HCT116 (cell line): ENCODE data around the gene SDC3. TPM values are rescaled to one million over a fixed set of nuclear protein-coding genes. Genes with fewer than 3 reads are reported as not detected.

Experiments
- ATAC-seq: fragments of 200-7000 bp; cut with Tn5 transposase; 2 replicates; pipeline ENCODE4 v1.9.1; 2020; ENCODE audit warnings: mild to moderate bottlenecking, moderate library complexity
- BruUV-seq: library from RNA; stranded (reverse); fragments of 400-500 nt; replicated peaks from 2 replicates; lab custom pipeline; 2021; lab: Mats Ljungman, UMichigan
- CTCF ChIA-PET: fragments of 300-600 bp; sonication (Branson Sonifier 250); formaldehyde crosslinking; loops from one replicate; lab custom pipeline; 2021; ENCODE audit warnings: antibody characterized with exemption; lab: Charles Lee
- POLR2A ChIA-PET: fragments of 300-600, 350-600 bp; sonication (Branson Sonifier 250); formaldehyde crosslinking; loops from one replicate; lab custom pipeline; 2021; ENCODE audit warnings: antibody characterized with exemption; lab: Charles Lee
- RAD21 ChIA-PET, 2 experiments: fragments of 300-600 bp; sonication (Branson Sonifier 250); formaldehyde crosslinking; loops; one replicate each; lab custom pipeline; 2023; ENCODE audit warnings: low total read pairs in 2 of 2; ENCODE audit not compliant: uncharacterized antibody in 2 of 2, unreplicated experiment in 2 of 2, low non-redundant PET in 1 of 2; lab: Charles Lee
- DNase-seq: peaks from one replicate; pipeline ENCODE4 v3.0.0-alpha.2; 2010; ENCODE audit warnings: low read depth, low spot score
- H2AFZ ChIP-seq: fragments of 200-600 bp; shearing (Covaris generic), sonication (generic); 2 replicates; pipeline ENCODE4 v1.6.1; 2017; ENCODE audit warnings: low read depth, mixed run types, mixed read lengths, antibody characterized with exemption, low read length; ENCODE audit not compliant: poor library complexity, severe bottlenecking
- H3K27ac ChIP-seq: 2 replicates; pipeline ENCODE4 v1.5.1; 2012; ENCODE audit warnings: low read depth, low read length
- H3K27me3 ChIP-seq: fragments of 200-600 bp; sonication (generic); 2 replicates; pipeline ENCODE4 v1.6.1; 2016; ENCODE audit warnings: mixed run types, low read length, mixed read lengths; ENCODE audit not compliant: insufficient read depth
- H3K36me3 ChIP-seq, 2 experiments: fragments of 200-500 bp in 1 of 2; fragments of 200-600 bp in 1 of 2; sonication (Bioruptor generic) in 1 of 2; sonication (generic) in 1 of 2; 2 replicates each; pipeline versions ENCODE4 v1.5.1 to v1.6.1; 2014 to 2016; ENCODE audit warnings: low read length in 2 of 2, inconsistent platforms in 1 of 2, mixed read lengths in 1 of 2, mixed run types in 1 of 2; ENCODE audit not compliant: insufficient read depth in 2 of 2, control insufficient read depth in 1 of 2
- H3K4me1 ChIP-seq, 2 experiments: fragments of 200-600 bp in 1 of 2; sonication (generic) in 1 of 2; 2 replicates each; pipeline versions ENCODE4 v1.5.1 to v1.6.1; 2012 to 2017; ENCODE audit warnings: low read length in 2 of 2, inconsistent platforms in 1 of 2, mild to moderate bottlenecking in 1 of 2, mixed read lengths in 1 of 2, mixed run types in 1 of 2, moderate library complexity in 1 of 2; ENCODE audit not compliant: insufficient read depth in 2 of 2, control insufficient read depth in 1 of 2
- H3K4me2 ChIP-seq: fragments of 200-600 bp; sonication (generic); 2 replicates; pipeline ENCODE4 v1.6.1; 2017; ENCODE audit warnings: mixed run types, low read length, mixed read lengths
- H3K4me3 ChIP-seq, 2 experiments: fragments of 200-600 bp in 1 of 2; sonication (generic) in 1 of 2; replicated peaks in 1 of 2; 2 replicates each; pipeline ENCODE4 v1.5.1; 2011 to 2016; ENCODE audit warnings: low read length in 2 of 2, control low read depth in 1 of 2, low read depth in 1 of 2, mild to moderate bottlenecking in 1 of 2, mixed read lengths in 1 of 2, mixed run types in 1 of 2
- H3K79me2 ChIP-seq: fragments of 200-600 bp; sonication (generic); 2 replicates; pipeline ENCODE4 v1.6.1; 2017; ENCODE audit warnings: mild to moderate bottlenecking, mixed run types, low read length, moderate library complexity, mixed read lengths; ENCODE audit not compliant: insufficient read depth
- H3K9ac ChIP-seq: fragments of 200-600 bp; sonication (generic); 2 replicates; pipeline ENCODE4 v1.6.1; 2016; ENCODE audit warnings: low read length, mixed read lengths
- H3K9me2 ChIP-seq: fragments of 200-600 bp; sonication (generic), shearing (Covaris generic); 2 replicates; pipeline ENCODE4 v1.6.1; 2017; ENCODE audit warnings: mixed run types, mild to moderate bottlenecking, moderate library complexity; ENCODE audit not compliant: insufficient read depth
- H3K9me3 ChIP-seq, 2 experiments: fragments of 200-500 bp in 1 of 2; fragments of 200-600 bp in 1 of 2; sonication (Bioruptor generic) in 1 of 2; sonication (generic) in 1 of 2; 2 replicates each; pipeline ENCODE4 v1.6.1; 2014 to 2017; ENCODE audit warnings: low read length in 2 of 2, mixed read lengths in 2 of 2, inconsistent platforms in 1 of 2, low read depth in 1 of 2, mild to moderate bottlenecking in 1 of 2, mixed run types in 1 of 2, moderate library complexity in 1 of 2; ENCODE audit not compliant: control insufficient read depth in 1 of 2, insufficient read depth in 1 of 2
- H4K20me1 ChIP-seq: fragments of 200-600 bp; sonication (generic), shearing (Covaris generic); 2 replicates; pipeline ENCODE4 v1.6.1; 2017; ENCODE audit warnings: mixed run types, mild to moderate bottlenecking, moderate library complexity; ENCODE audit not compliant: insufficient read depth
- ELF1 ChIP-seq: IDR thresholded peaks from 2 replicates; pipeline ENCODE4 v1.6.1; 2012; ENCODE audit warnings: low read depth, borderline replicate concordance
- EZH2phosphoT487 ChIP-seq: fragments of 200-600 bp; IDR thresholded peaks from 2 replicates; pipeline ENCODE4 v1.6.1; 2018; ENCODE audit warnings: antibody characterized with exemption, borderline replicate concordance
- FOSL1 ChIP-seq: IDR thresholded peaks from 2 replicates; pipeline ENCODE4 v1.6.1; 2012; ENCODE audit warnings: low read depth
- POLR2AphosphoS5 ChIP-seq: IDR thresholded peaks from 2 replicates; pipeline ENCODE4 v1.6.1; 2011; ENCODE audit warnings: mild to moderate bottlenecking, low read depth, low read length, moderate library complexity
- SIN3A ChIP-seq: IDR thresholded peaks from 2 replicates; pipeline ENCODE4 v1.6.1; 2012; ENCODE audit warnings: low read depth
- SP1 ChIP-seq: IDR thresholded peaks from 2 replicates; pipeline ENCODE4 v1.6.1; 2012; ENCODE audit warnings: low read depth
- intact Hi-C: fragments of 100-400 bp; cut with micrococcal nuclease; formaldehyde crosslinking; loops from 2 replicates; pipeline ENCODE4 v1.10.0; 2022
- total RNA-seq: library from RNA; stranded (reverse); gene quantifications from one replicate; pipeline ENCODE4 v1.2.1, GENCODE V29; 2021; ENCODE audit not compliant: unreplicated experiment
- TF ChIP-seq, protein P1 (sequence below): IDR thresholded peaks from 2 replicates; pipeline ENCODE4 v1.6.1; 2012; ENCODE audit warnings: low read depth

Gene SDC3
- total RNA-seq, 1 experiment from 2014 or later = 40.1 TPM

DNA sequence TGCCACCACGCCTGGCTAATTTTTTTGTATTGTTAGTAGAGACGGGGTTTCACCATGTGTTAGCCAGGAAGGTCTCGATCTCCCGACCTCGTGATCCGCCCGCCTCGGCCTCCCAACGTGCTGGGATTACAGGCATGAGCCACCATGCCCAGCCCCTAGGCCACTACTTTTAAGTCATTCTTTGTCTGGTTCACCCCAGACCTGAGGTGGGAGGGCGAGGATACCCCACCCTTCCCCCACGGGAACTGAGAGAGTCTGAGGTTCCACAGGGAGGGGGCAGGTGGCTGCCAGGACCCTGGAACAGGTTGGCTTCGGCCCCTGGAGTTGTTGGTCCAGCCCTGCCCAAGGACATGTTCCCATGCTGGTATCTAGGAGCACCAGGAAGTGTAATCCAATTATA, 7.7 kb upstream of the SDC3 start:
- H3K27me3 ChIP-seq = no peaks in the 10 kb centered on the region
- no peak overlapping the region for H3K27ac ChIP-seq
- peaks cover 0 to 3% of the 10 kb centered on the region in 2 experiments; a peak in 1 of 4 replicates for H3K4me1 ChIP-seq
- H2AFZ ChIP-seq = no peak overlapping the region
- ChIA-PET RAD21 (interaction anchor here in 1 of 2 experiments (0.7 kb wide), 1 partner anchor 18 kb away, joined by 6 read pairs; no protein-coding TSS in a partner anchor), POLR2A (no interaction called here), CTCF (no interaction called here)
- no peaks in the 10 kb centered on the region for H3K9me3 ChIP-seq
- no peak overlapping the region for H3K9ac ChIP-seq
- TF ChIP-seq ELF1 = no peak
- TF ChIP-seq, protein P1, sequence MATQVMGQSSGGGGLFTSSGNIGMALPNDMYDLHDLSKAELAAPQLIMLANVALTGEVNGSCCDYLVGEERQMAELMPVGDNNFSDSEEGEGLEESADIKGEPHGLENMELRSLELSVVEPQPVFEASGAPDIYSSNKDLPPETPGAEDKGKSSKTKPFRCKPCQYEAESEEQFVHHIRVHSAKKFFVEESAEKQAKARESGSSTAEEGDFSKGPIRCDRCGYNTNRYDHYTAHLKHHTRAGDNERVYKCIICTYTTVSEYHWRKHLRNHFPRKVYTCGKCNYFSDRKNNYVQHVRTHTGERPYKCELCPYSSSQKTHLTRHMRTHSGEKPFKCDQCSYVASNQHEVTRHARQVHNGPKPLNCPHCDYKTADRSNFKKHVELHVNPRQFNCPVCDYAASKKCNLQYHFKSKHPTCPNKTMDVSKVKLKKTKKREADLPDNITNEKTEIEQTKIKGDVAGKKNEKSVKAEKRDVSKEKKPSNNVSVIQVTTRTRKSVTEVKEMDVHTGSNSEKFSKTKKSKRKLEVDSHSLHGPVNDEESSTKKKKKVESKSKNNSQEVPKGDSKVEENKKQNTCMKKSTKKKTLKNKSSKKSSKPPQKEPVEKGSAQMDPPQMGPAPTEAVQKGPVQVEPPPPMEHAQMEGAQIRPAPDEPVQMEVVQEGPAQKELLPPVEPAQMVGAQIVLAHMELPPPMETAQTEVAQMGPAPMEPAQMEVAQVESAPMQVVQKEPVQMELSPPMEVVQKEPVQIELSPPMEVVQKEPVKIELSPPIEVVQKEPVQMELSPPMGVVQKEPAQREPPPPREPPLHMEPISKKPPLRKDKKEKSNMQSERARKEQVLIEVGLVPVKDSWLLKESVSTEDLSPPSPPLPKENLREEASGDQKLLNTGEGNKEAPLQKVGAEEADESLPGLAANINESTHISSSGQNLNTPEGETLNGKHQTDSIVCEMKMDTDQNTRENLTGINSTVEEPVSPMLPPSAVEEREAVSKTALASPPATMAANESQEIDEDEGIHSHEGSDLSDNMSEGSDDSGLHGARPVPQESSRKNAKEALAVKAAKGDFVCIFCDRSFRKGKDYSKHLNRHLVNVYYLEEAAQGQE = no peak
- TF ChIP-seq POLR2AphosphoS5 = no peak
- no peak for TF ChIP-seq SP1
- no peak for TF ChIP-seq SIN3A
- TF ChIP-seq EZH2phosphoT487 = no peak
- no peak for TF ChIP-seq FOSL1
- no peaks in the 10 kb centered on the region for H3K79me2 ChIP-seq
- DNase-seq (no peak), ATAC-seq (no peak)
- BruUV-seq = no TSS peak
- no peak overlapping the region for H3K4me3 ChIP-seq
- no peaks in the 10 kb centered on the region for H3K9me2 ChIP-seq
- H3K4me2 ChIP-seq = no peak overlapping the region
- H3K36me3 ChIP-seq = no peaks in the 10 kb centered on the region
- no peaks in the 10 kb centered on the region for H4K20me1 ChIP-seq
- intact Hi-C loops = loop anchor here (10.0 kb wide), 1 partner anchor 1681 kb away; the partner anchor contains the start of genes MECR and PTPRU
